Coronary artery (tissue), 2 donors: ENCODE data around the gene MOV10L1.

Experiments
- DNase-seq: peaks from one replicate; pipeline ENCODE4 v3.0.0-alpha.2; 2017; ENCODE audit warnings: low spot score
- H3K27ac ChIP-seq, 2 donors: fragments of 200-600 bp; sonication (generic); one replicate each; pipeline ENCODE4 v1.5.1; 2016 to 2019
- H3K4me3 ChIP-seq: fragments of 200-600 bp; sonication (generic); 2 replicates; pipeline ENCODE4 v1.5.1; 2016; ENCODE audit warnings: mild to moderate bottlenecking, moderate library complexity
- TF ChIP-seq, protein P1 (sequence below): fragments of 200-600 bp; sonication (generic); IDR thresholded peaks from one replicate; pipeline ENCODE4 v1.5.1; 2019; ENCODE audit warnings: antibody characterized with exemption

Gene MOV10L1

DNA sequence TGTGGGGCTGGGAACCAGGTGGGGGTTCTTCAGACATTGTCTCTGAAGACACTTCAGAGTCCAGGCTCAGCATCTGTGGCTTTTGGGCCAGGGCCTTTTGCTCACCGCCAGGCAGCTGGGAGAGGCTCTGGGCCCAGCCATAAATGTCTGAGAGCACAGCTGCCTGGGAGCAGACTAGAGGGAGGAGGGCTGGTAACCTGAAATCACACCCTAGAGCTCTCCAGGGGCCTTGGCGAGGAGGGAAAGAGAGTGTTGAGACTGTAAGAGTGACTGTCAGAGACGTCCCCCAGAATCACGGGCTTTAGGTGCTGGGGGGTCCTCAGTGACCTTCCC, 100.0 kb downstream of the MOV10L1 start:
- DNase-seq = no peak
- TF ChIP-seq, protein P1, sequence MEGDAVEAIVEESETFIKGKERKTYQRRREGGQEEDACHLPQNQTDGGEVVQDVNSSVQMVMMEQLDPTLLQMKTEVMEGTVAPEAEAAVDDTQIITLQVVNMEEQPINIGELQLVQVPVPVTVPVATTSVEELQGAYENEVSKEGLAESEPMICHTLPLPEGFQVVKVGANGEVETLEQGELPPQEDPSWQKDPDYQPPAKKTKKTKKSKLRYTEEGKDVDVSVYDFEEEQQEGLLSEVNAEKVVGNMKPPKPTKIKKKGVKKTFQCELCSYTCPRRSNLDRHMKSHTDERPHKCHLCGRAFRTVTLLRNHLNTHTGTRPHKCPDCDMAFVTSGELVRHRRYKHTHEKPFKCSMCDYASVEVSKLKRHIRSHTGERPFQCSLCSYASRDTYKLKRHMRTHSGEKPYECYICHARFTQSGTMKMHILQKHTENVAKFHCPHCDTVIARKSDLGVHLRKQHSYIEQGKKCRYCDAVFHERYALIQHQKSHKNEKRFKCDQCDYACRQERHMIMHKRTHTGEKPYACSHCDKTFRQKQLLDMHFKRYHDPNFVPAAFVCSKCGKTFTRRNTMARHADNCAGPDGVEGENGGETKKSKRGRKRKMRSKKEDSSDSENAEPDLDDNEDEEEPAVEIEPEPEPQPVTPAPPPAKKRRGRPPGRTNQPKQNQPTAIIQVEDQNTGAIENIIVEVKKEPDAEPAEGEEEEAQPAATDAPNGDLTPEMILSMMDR = no peak
- H3K4me3 ChIP-seq = peak overlapping the region; percentile 66

DNA sequence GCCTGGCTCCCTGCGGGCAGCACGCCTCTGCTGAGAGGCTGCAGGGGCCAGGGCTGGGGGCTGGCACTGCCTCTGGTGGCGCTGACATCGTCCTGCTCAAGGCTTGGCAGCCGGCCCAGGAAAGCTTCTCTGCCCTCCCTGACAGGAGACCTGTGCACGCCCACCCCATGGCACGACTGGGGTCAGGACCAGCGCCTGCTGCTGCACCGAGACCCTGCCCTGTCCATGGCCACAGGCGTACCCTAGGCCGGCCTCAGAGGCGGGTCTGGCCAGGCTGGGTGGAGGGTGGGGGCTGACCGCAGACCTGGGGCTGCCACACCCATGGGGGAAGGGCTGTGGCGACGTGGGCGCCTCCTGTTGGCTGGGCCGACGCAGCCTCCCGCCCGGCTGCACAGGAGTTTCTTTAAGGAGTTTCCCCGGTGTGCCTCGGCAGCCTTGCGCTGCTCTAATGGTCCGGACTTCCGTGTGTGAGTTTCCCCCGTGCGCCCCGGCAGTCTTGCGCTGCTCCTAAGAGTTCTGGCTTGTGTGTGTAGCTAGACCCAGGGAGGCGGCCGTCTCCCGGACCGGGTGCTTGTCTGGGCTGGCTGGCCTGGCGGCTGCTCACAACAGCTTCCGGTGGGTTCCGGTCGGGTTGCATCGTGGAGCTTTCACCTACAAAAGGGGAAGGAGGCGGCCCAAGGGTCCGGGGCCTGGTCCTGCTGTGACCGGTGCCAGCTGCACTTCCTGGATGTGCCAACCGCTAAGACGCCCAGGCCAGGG, 100.6 kb downstream of the MOV10L1 start:
- DNase-seq = no peak
- peak overlapping the region; percentile 66 for H3K4me3 ChIP-seq
- H3K27ac ChIP-seq = peak overlapping the region; percentile 77 to 84
- TF ChIP-seq, protein P1 = no peak

More for the DNA sequence above, 100.0 kb downstream of the MOV10L1 start:
- peak overlapping the region; percentile 77 to 84 for H3K27ac ChIP-seq

DNA sequence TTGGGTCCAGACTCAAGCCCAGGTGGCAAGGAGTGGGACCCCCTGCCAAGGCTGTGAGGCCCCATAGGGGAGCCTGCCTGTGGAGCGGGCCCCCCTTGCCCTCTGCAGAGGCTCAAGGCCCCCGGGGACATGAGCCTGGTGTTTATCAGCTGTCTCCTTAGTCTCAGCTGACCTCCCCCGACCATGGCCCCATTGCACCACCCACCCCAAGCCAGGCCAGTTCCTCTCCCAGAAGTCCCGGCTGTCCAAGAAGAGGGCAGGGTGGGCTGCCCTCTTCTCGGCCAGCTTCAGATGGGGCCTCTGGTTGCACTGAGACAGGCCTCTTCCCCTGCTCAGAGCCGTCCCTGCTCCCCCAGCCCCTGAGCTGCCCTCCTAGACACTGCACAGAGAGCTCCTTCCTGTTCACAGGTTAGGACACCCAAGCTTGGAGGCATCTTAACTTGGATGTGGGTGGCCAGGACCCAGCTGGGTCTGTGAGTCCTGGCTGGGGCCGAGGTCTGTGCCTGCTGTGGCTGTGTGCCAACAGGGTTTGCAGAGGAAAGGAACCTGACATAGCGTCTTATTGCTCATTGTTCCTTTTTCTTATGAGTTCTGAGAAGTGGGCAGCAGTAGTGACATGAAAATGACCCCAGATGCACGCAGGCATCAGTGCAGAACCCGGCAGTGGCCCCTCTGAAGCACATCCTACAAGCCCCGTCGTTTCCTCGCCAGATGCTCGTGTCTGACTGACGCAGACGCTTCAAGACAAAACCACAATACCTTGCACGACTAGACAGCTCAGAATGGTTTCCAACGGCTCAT, 101.3 kb downstream of the MOV10L1 start:
- no peak for DNase-seq
- TF ChIP-seq, protein P1 = no peak
- H3K4me3 ChIP-seq = peak overlapping the region; percentile 66
- H3K27ac ChIP-seq = peak overlapping the region; percentile 77 to 84

- H3K27ac ChIP-seq = no peak overlapping the region
- DNase-seq = no peak
- TF ChIP-seq, protein P1 = no peak
- H3K4me3 ChIP-seq = no peak overlapping the region
Observed at GRCh38 chr22:50192436-50193204, 102.8 kb downstream of the MOV10L1 start.

DNA sequence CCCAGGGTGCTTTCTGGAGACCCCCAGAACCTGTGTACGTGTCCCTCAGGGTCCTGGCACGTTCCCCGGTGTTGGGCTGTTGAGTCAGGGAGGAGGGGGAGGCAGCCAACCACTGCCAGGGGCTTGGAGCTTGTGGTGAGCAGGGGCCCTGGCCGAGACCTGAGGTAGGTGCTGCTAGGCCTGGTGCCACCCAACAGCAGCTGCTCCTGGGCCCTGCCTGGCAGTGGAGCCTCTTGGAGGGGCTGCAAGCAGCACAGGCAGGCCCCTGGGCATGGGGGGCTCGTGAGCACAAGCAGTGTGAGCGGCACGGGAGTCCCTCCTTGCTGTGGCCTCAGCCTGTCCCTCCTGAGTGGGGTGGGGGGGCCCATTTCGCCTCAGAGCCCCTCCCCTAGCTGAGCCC, 103.8 kb downstream of the MOV10L1 start:
- TF ChIP-seq, protein P1 = no peak
- no peak overlapping the region for H3K27ac ChIP-seq
- no peak for DNase-seq
- H3K4me3 ChIP-seq = no peak overlapping the region

GRCh38 chr22:50194037-50194805, 104.4 kb downstream of the MOV10L1 start:
- Histone ChIP-seq H3K27ac (no peak overlapping the region), H3K4me3 (no peak overlapping the region)
- no peak for DNase-seq
- TF ChIP-seq, protein P1 = no peak
